NCI-H2196 treated with DMSO at 0.1 percent for 48 hours (cell line): ENCODE measurements around the gene DDX41.
A peak's percentile ranks its signal among the peaks of the same experiment; 100 is the strongest.
"Not testable (repeated sequence)": the region's sequence is repeated elsewhere in the genome, so short reads cannot be mapped to it uniquely, and the experiment has no call there.

Experiments
- DNase-seq: peaks from one replicate; lab custom pipeline; 2025; ENCODE audit not compliant: unreplicated experiment; lab: John Stamatoyannopoulos, UW

Gene DDX41

GRCh38 chr5:177516601-177517568, at the start of gene DDX41:
Gene DDX41, minus strand, starts transcription at chr5:177516961. Its CDS starts 16 bp downstream, at chr5:177516945.
- DNase-seq = peak; percentile 98

GRCh38 chr5:177565046-177565445, 48.3 kb upstream of the DDX41 start:
- DNase-seq = no peak

- DNase-seq = not testable (repeated sequence)
Observed at GRCh38 chr5:177559446-177559941, 42.7 kb upstream of the DDX41 start.

- no peak for DNase-seq
Observed at GRCh38 chr5:177557796-177558195, 41.0 kb upstream of the DDX41 start.

GRCh38 chr5:177557041-177557647, 40.4 kb upstream of the DDX41 start:
- DNase-seq = no peak

GRCh38 chr5:177555665-177556064, 38.9 kb upstream of the DDX41 start:
- no peak for DNase-seq

GRCh38 chr5:177555228-177555627, 38.5 kb upstream of the DDX41 start:
- no peak for DNase-seq

- peak; percentile 84 for DNase-seq
Observed at GRCh38 chr5:177554474-177555111, 37.8 kb upstream of the DDX41 start, which contains the start of gene FAM193B. Gene FAM193B, minus strand, starts transcription at chr5:177554563. Its CDS starts 105 bp downstream, at chr5:177554458.

- no peak for DNase-seq
Observed at GRCh38 chr5:177553671-177554429, 37.1 kb upstream of the DDX41 start.

- DNase-seq = no peak
Observed at GRCh38 chr5:177552839-177553455, 36.2 kb upstream of the DDX41 start.

- no peak for DNase-seq
Observed at GRCh38 chr5:177550122-177550521, 33.4 kb upstream of the DDX41 start.

- no peak for DNase-seq
Observed at GRCh38 chr5:177548495-177548894, 31.7 kb upstream of the DDX41 start.

GRCh38 chr5:177547736-177548135, 31.0 kb upstream of the DDX41 start:
- no peak for DNase-seq

- DNase-seq = no peak
Observed at GRCh38 chr5:177546258-177546741, 29.5 kb upstream of the DDX41 start.

GRCh38 chr5:177545487-177546257, 28.9 kb upstream of the DDX41 start:
- no peak for DNase-seq

- no peak for DNase-seq
Observed at GRCh38 chr5:177542816-177543465, 26.2 kb upstream of the DDX41 start.

GRCh38 chr5:177540438-177540837, 23.7 kb upstream of the DDX41 start:
- peak; percentile 6 for DNase-seq

GRCh38 chr5:177539411-177539810, 22.6 kb upstream of the DDX41 start:
- no peak for DNase-seq

GRCh38 chr5:177538876-177539275, 22.1 kb upstream of the DDX41 start:
- DNase-seq = no peak
